GM12875 (cell line): ENCODE results near the gene SLC13A4.

ENCODE experiments used
- H3K4me3 ChIP-seq: one replicate; pipeline ENCODE4 v1.5.1; 2011; ENCODE audit warnings: low read depth, low read length, control low read depth
- CTCF ChIP-seq: IDR thresholded peaks from 2 replicates; pipeline ENCODE4 v1.5.1; 2011; ENCODE audit warnings: low read depth, mild to moderate bottlenecking, control low read depth, inconsistent platforms, low read length, moderate library complexity, borderline replicate concordance; ENCODE audit not compliant: insufficient read depth

SLC13A4 gene

GRCh38 chr7:135682191-135682590 is 45.8 kb downstream of the SLC13A4 start:
- H3K4me3 ChIP-seq = no peak overlapping the region
- TF ChIP-seq CTCF = no peak

- TF ChIP-seq CTCF = no peak
- no peak overlapping the region for H3K4me3 ChIP-seq
These were observed 46.2 kb downstream of the SLC13A4 start for GRCh38 chr7:135681762-135682161.

GRCh38 chr7:135678612-135679575 is 49.1 kb downstream of the SLC13A4 start:
- H3K4me3 ChIP-seq = no peak overlapping the region
- no peak for TF ChIP-seq CTCF

- H3K4me3 ChIP-seq = no peak overlapping the region
- no peak for TF ChIP-seq CTCF
These were observed 54.7 kb downstream of the SLC13A4 start for GRCh38 chr7:135673360-135673706.

GRCh38 chr7:135672560-135673359 is 55.2 kb downstream of the SLC13A4 start:
- H3K4me3 ChIP-seq = no peak overlapping the region
- peak; percentile 62; the same call in 1 of the 2 replicates for TF ChIP-seq CTCF

- H3K4me3 ChIP-seq = no peak overlapping the region
These were observed 57.8 kb downstream of the SLC13A4 start for GRCh38 chr7:135670179-135670578.

More at GRCh38 chr7:135670179-135670578, 57.8 kb downstream of the SLC13A4 start:
- TF ChIP-seq CTCF = no peak
